Posterior vena cava (tissue), 2 donors: ENCODE measurements around the gene HECTD3. TPM values are rescaled to one million over a fixed set of nuclear protein-coding genes. Genes with fewer than 3 reads are reported as not detected.

ENCODE experiments used
- total RNA-seq, 2 donors: library from RNA; stranded (reverse); fragmentation: NEBNext Ultra II Directional; extraction: Animal tissue kit (Norgen Biotek cat#: 25700); gene quantifications; one replicate each; pipeline ENCODE4 v1.2.1, GENCODE V29; 2021
- donor health status: DM: yes; HTN: yes; CAD: no.
- donor health status: DM: yes; HTN: yes; CAD: no.

The HECTD3 gene
- total RNA-seq, 2 donors from 2014 or later: 26.5 to 32.9 TPM

Other genes starting within 250 kb of the HECTD3 start
- gene RPS8, start 235.8 kb downstream of the HECTD3 start, total RNA-seq: 1,000 to 10,000 TPM; 1,440 to 1,494 TPM
- under 1 TPM; 0.37 to 0.38 TPM for gene BEST4, start 223.2 kb downstream of the HECTD3 start, total RNA-seq
- 10 to 100 TPM; 20.1 to 32.7 TPM for gene PLK3, start 210.9 kb downstream of the HECTD3 start, total RNA-seq
- not detected for gene DYNLT4, start 204.0 kb downstream of the HECTD3 start, total RNA-seq
- gene BTBD19, start 202.8 kb downstream of the HECTD3 start, total RNA-seq: 10 to 100 TPM; 13.5 to 22.2 TPM
- gene PTCH2, start 168.1 kb downstream of the HECTD3 start, total RNA-seq: 1 to 10 TPM; 1.6 to 2.1 TPM
- gene EIF2B3, start 24.7 kb downstream of the HECTD3 start, total RNA-seq: 10 to 100 TPM; 25.9 to 26.8 TPM
- gene UROD, start 930 bp upstream of the HECTD3 start, total RNA-seq: 10 to 100 TPM; 59.5 to 68.6 TPM
- 1 to 10 TPM; 1.9 to 2.4 TPM for gene ZSWIM5, start 195.3 kb upstream of the HECTD3 start, total RNA-seq